Natural killer cell (primary cell): ENCODE data around the gene ZRANB2. TPM values are rescaled to one million over a fixed set of nuclear protein-coding genes. Genes with fewer than 3 reads are reported as not detected.
A peak's percentile ranks its signal among the peaks of the same experiment; 100 is the strongest.

Experiments
- ATAC-seq, 3 donors: fragments of 150-1000 bp in 2 of 3; fragments of 200-7000 bp in 1 of 3; cut with Tn5 transposase; 1 replicate in 1 of 3; 2 replicates in 2 of 3; pipeline ENCODE4 v1.10.0; 2021; ENCODE audit warnings: mild to moderate bottlenecking in 2 of 3, moderate library complexity in 2 of 3
- DNase-seq, 2 donors: peaks; one replicate each; pipeline versions ENCODE4 v3.0.0 to v3.0.0-alpha.2; 2013 to 2021; ENCODE audit warnings: mixed read lengths in 1 of 2
- H3K27ac ChIP-seq: one replicate; pipeline ENCODE4 v1.5.1; 2013; ENCODE audit warnings: mild to moderate bottlenecking, low read length
- H3K27me3 ChIP-seq: one replicate; pipeline ENCODE4 v1.6.1; 2013; ENCODE audit warnings: low read length; ENCODE audit not compliant: control insufficient read depth, insufficient read depth
- H3K36me3 ChIP-seq: one replicate; pipeline ENCODE4 v1.6.1; 2013; ENCODE audit warnings: low read length; ENCODE audit not compliant: control insufficient read depth, insufficient read depth
- H3K4me1 ChIP-seq: one replicate; pipeline ENCODE4 v1.6.1; 2013; ENCODE audit warnings: low read length; ENCODE audit not compliant: control insufficient read depth, insufficient read depth
- H3K4me3 ChIP-seq: one replicate; pipeline ENCODE4 v1.5.1; 2013; ENCODE audit warnings: low read length
- H3K9me3 ChIP-seq: one replicate; pipeline ENCODE4 v1.6.1; 2013; ENCODE audit warnings: low read length; ENCODE audit not compliant: control insufficient read depth, insufficient read depth
- H3K27ac Mint-ChIP-seq, 2 donors: one replicate each; pipeline ENCODE4 v1.8.0; 2022; ENCODE audit warnings: mild to moderate bottlenecking in 2 of 2, mixed read lengths in 2 of 2, moderate library complexity in 1 of 2
- H3K27me3 Mint-ChIP-seq, 2 donors: one replicate each; pipeline ENCODE4 v1.8.0; 2022; ENCODE audit warnings: low read depth in 2 of 2, mixed read lengths in 2 of 2
- H3K36me3 Mint-ChIP-seq: one replicate; pipeline ENCODE4 v1.8.0; 2022; ENCODE audit warnings: mixed read lengths
- H3K4me1 Mint-ChIP-seq, 2 donors: one replicate each; pipeline ENCODE4 v1.8.0; 2022; ENCODE audit warnings: mixed read lengths in 2 of 2
- H3K4me3 Mint-ChIP-seq: one replicate; pipeline ENCODE4 v1.8.0; 2022; ENCODE audit warnings: mild to moderate bottlenecking, moderate library complexity, mixed read lengths
- H3K9me3 Mint-ChIP-seq, 2 donors: one replicate each; pipeline ENCODE4 v1.8.0; 2022; ENCODE audit warnings: mixed read lengths in 2 of 2
- CTCF ChIP-seq: fragments of 200-600 bp; IDR thresholded peaks from one replicate; pipeline ENCODE4 v1.8.0; 2022; ENCODE audit warnings: antibody characterized with exemption
- WGBS: methylation state at CpG from one replicate; pipeline ENCODE4 v1.1.7; 2013; ENCODE audit warnings: missing lambda C conversion rate; ENCODE audit not compliant: insufficient coverage; 5-methylcytosine and 5-hydroxymethylcytosine counted together
- intact Hi-C: fragments of 100-400 bp; cut with micrococcal nuclease; formaldehyde crosslinking; loops from one replicate; pipeline ENCODE4 v1.14.2; 2022
- total RNA-seq, 4 donors: library from RNA; stranded (reverse); fragments of 120-200 nt in 1 of 4; gene quantifications; one replicate each; pipeline versions ENCODE4 v1.2.3 to v1.2.4, GENCODE V29; 2013 to 2022

Gene ZRANB2
- total RNA-seq, 3 donors from 2014 or later (not counting 1 experiment from before 2014, with no cell fraction given), result 114 to 133 (median 128) TPM

GRCh38 chr1:71049951-71050598, 30.8 kb downstream of the ZRANB2 start:
- WGBS, result no CpG with 5 or more reads among the region's 1 CpG
- DNase-seq (peak in 1 of 2 donors; percentile 73), ATAC-seq (peak; percentile 76 to 83 (median 80))
- H3K9me3 Mint-ChIP-seq, result no peaks in the 10 kb centered on the region
- intact Hi-C loops, result loop anchor here (1.0 to 5.0 kb wide), 3 partner anchors 365 to 917 kb away; no protein-coding TSS in a partner anchor
- H3K27me3 Mint-ChIP-seq, result peaks cover 34 to 46% of the 10 kb centered on the region in 2 donors
- Histone ChIP-seq H3K36me3 (no peaks in the 10 kb centered on the region), H3K9me3 (no peaks in the 10 kb centered on the region), H3K27me3 (peaks cover 40% of the 10 kb centered on the region), H3K4me1 (peaks cover 18% of the 10 kb centered on the region), H3K4me3 (no peak overlapping the region), H3K27ac (no peak overlapping the region)
- H3K27ac Mint-ChIP-seq, result no peak overlapping the region
- peak; percentile 77 for TF ChIP-seq CTCF
- H3K36me3 Mint-ChIP-seq, result no peaks in the 10 kb centered on the region
- peaks cover 15 to 17% of the 10 kb centered on the region in 2 donors for H3K4me1 Mint-ChIP-seq
- H3K4me3 Mint-ChIP-seq, result no peak overlapping the region

- intact Hi-C loops, result no loop called here
- H3K27me3 ChIP-seq, result peaks cover 43% of the 10 kb centered on the region
- WGBS, result 7% methylated on average over 54 of the region's 56 CpGs
Observed at GRCh38 chr1:71047635-71048607, 32.9 kb downstream of the ZRANB2 start, which contains the start of gene PTGER3. Gene PTGER3 (minus strand): TSS chr1:71047816. CDS start chr1:71047577, 239 bp downstream.

GRCh38 chr1:71046891-71047634, 33.8 kb downstream of the ZRANB2 start:
- intact Hi-C loops, result no loop called here
- no peaks in the 10 kb centered on the region for H3K36me3 Mint-ChIP-seq
- DNase-seq (peak; percentile 20 to 35), ATAC-seq (peak; percentile 37 to 47 (median 47))
- no peak overlapping the region for H3K27ac Mint-ChIP-seq
- Histone ChIP-seq H3K36me3 (no peaks in the 10 kb centered on the region), H3K9me3 (no peaks in the 10 kb centered on the region), H3K4me1 (peaks cover 18% of the 10 kb centered on the region), H3K4me3 (peak overlapping the region; percentile 36), H3K27me3 (peaks cover 43% of the 10 kb centered on the region), H3K27ac (no peak overlapping the region)
- peak overlapping the region; percentile 81 for H3K4me3 Mint-ChIP-seq
- H3K27me3 Mint-ChIP-seq, result peaks cover 37 to 53% of the 10 kb centered on the region in 2 donors
- peaks cover 15 to 17% of the 10 kb centered on the region in 2 donors for H3K4me1 Mint-ChIP-seq
- WGBS, result 7% methylated on average over 73 of the region's 73 CpGs
- H3K9me3 Mint-ChIP-seq, result no peaks in the 10 kb centered on the region
- TF ChIP-seq CTCF, result no peak

More at GRCh38 chr1:71047635-71048607, 32.9 kb downstream of the ZRANB2 start, which contains the start of gene PTGER3:
- Mint-ChIP-seq H3K27me3 (peaks cover 37 to 53% of the 10 kb centered on the region in 2 donors), H3K9me3 (no peaks in the 10 kb centered on the region), H3K36me3 (no peaks in the 10 kb centered on the region), H3K27ac (no peak within 1 kb of the TSS), H3K4me3 (peak within 1 kb of the TSS; percentile 81), H3K4me1 (peaks cover 15 to 17% of the 10 kb centered on the region in 2 donors)
- ATAC-seq (peak; percentile 37 to 54 (median 51)), DNase-seq (peak; percentile 17 to 49)
- H3K4me3 ChIP-seq, result peak within 1 kb of the TSS; percentile 36
- H3K27ac ChIP-seq, result no peak within 1 kb of the TSS
- peaks cover 18% of the 10 kb centered on the region for H3K4me1 ChIP-seq
- no peaks in the 10 kb centered on the region for H3K36me3 ChIP-seq
- no peaks in the 10 kb centered on the region for H3K9me3 ChIP-seq
- no peak for TF ChIP-seq CTCF
